ENCODE measurements around the gene FOXC2.

FOXC2 gene

DNA sequence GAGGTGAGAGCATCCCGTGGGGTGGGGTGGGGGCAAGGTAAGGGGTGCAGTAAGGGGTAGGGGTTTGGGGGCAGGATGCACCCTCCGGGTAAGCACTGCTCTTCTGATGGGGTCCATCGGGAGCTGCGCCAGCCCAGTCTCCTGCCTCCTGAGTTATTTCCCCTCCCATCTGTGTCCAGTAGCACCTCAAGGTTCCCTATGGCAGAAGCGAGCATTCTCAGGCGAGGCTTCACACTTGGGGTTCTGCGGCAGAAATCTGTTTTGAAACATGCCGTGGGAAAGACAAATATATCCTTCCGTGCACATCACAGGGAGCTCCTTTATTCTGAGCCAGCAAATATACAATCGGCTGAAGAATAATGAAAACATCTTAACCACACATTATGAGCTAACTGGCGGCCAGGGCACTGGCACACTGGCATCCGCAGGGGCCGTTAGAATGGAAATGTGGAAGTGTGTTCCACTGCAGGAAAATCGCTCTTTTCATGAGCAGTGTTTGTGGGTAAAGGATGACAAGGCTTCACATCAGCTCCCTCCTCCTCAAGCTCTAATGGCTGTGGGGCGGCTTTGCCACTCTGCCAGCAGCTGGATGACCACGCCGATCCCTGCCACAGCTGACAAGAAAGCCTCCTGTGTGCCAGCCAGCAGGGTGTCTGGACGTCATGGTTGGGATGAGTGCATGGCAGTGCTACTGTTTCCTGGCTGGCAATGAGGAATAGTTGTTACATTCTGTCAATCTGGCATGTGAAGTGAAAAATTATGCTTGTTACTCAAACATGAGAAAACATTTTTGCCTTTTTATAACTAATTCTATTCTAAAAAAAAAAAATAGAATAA is 31.6 kb upstream of the FOXC2 start:
- TF ChIP-seq, protein P1, sequence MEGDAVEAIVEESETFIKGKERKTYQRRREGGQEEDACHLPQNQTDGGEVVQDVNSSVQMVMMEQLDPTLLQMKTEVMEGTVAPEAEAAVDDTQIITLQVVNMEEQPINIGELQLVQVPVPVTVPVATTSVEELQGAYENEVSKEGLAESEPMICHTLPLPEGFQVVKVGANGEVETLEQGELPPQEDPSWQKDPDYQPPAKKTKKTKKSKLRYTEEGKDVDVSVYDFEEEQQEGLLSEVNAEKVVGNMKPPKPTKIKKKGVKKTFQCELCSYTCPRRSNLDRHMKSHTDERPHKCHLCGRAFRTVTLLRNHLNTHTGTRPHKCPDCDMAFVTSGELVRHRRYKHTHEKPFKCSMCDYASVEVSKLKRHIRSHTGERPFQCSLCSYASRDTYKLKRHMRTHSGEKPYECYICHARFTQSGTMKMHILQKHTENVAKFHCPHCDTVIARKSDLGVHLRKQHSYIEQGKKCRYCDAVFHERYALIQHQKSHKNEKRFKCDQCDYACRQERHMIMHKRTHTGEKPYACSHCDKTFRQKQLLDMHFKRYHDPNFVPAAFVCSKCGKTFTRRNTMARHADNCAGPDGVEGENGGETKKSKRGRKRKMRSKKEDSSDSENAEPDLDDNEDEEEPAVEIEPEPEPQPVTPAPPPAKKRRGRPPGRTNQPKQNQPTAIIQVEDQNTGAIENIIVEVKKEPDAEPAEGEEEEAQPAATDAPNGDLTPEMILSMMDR (IDR thresholded peaks at IDR 0.05; ENCODE audit: low read depth, low read length) = no peak
- DNase-seq = no peak
- peaks cover 7% of the 10 kb centered on the region for H3K36me3 ChIP-seq

DNA sequence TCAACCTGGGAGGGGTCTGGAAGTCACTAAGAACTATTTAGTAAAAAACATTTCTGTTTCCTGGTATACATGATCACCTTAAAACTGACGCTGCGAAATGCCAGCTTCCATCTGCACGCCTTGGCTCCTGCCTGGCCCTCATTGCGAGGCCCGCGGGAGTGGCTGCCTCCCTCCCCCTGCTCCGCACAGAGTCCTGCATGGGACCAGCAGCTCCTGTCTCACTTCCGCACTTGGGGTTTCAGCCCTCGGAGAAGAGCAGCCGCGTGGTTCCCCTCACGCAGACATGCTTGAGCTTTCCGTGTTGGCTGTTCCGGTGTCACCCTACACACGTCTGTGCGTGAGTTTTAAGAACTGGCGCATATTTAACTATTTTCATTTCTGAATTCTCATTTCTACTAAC is 30.0 kb upstream of the FOXC2 start:
- TF ChIP-seq, protein P1 (IDR thresholded peaks at IDR 0.05; ENCODE audit: low read depth, low read length) = no peak
- peaks cover 18% of the 10 kb centered on the region for H3K36me3 ChIP-seq

More for the DNA sequence above, 31.6 kb upstream of the FOXC2 start:
- H3K4me1 ChIP-seq = no peaks in the 10 kb centered on the region
- no peaks in the 10 kb centered on the region for H3K27me3 ChIP-seq
- H3K9me3 ChIP-seq = no peaks in the 10 kb centered on the region
- no peak overlapping the region for H3K4me3 ChIP-seq (ENCODE audit: low read depth, low read length)

DNA sequence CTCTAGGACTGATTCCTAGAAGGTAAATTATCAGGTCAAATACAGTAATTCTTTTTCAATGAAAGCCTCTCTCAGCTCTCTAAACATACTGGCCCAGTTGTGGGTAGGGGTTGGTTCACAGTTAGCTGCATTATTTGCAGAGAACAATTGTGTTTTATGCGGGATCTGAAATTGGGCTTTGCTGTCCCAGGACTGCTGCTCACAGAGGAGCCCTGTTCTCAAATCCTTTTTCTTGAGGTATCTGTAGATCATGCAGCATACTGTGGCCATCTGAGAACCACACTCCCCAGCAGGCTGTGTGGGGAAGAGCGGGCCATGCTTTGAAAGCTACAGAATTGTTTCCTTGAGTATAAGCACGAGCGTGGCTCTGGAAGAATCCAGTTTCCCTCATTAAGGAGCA is 29.1 kb upstream of the FOXC2 start:
- H3K4me1 ChIP-seq = no peaks in the 10 kb centered on the region
- H3K36me3 ChIP-seq = peaks cover 21% of the 10 kb centered on the region
- H3K27me3 ChIP-seq = no peaks in the 10 kb centered on the region
- no peak for DNase-seq
- no peak overlapping the region for H3K4me3 ChIP-seq (ENCODE audit: low read depth, low read length)
- TF ChIP-seq, protein P1 (IDR thresholded peaks at IDR 0.05; ENCODE audit: low read depth, low read length) = no peak
- H3K9me3 ChIP-seq = no peaks in the 10 kb centered on the region

More for the DNA sequence above, 30.0 kb upstream of the FOXC2 start:
- Histone ChIP-seq H3K27me3 (no peaks in the 10 kb centered on the region), H3K4me3 (ENCODE audit: low read depth, low read length) (no peak overlapping the region), H3K9me3 (no peaks in the 10 kb centered on the region), H3K4me1 (no peaks in the 10 kb centered on the region)
- DNase-seq = no peak

DNA sequence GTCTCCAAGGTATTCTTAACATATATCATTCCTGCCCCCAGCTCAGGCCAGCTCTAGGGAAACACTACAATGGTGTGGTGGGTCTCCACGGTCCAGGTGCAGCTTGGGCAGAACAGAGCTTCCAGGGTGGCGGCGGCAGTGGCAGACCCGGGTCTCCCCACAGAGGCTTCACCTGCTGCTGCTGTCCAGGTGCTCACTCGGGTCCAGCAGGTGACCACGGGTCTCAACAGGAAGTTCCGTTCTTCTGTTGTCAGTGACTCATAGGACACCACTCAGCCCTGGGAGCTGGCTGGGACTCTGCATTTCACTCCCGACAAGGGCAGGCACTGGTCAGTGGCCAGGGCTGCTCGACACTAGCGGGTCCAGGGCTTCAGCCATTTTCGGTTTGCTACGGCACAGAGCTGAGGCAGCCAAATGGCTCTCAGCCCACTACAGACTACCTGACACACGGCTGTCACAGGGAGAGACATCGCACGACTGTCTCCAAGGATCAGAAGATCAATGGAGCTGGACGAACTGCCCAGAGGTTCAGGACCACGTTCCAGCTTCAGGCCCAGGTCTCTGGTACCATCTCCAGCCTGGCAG is 28.3 kb upstream of the FOXC2 start:
- Histone ChIP-seq H3K36me3 (peaks cover 23% of the 10 kb centered on the region), H3K4me3 (ENCODE audit: low read depth, low read length) (no peak overlapping the region), H3K27me3 (no peaks in the 10 kb centered on the region), H3K9me3 (no peaks in the 10 kb centered on the region), H3K4me1 (no peaks in the 10 kb centered on the region)
- DNase-seq = no peak
- TF ChIP-seq, protein P1 (IDR thresholded peaks at IDR 0.05; ENCODE audit: low read depth, low read length) = no peak

DNA sequence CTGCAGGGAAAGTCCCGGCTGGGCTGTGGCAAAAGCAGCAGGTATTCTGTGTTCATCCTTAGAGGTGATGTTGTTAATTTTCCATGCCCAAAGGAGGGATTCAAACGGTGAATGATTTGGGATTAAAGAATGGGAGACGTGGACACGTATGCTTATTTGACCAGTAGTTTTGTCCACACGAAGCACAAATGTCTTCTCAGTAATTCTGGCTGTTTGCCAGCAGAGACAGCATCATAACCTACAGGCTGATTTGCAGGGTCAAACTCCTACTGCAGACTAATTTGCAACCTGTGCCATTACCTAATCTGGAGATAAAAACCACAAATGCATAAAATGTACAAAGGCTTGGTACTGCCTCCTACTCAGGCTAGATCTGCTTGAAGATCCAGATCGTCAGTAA is 25.7 kb upstream of the FOXC2 start:
- DNase-seq = no peak
- no peaks in the 10 kb centered on the region for H3K27me3 ChIP-seq
- TF ChIP-seq, protein P1 (IDR thresholded peaks at IDR 0.05; ENCODE audit: low read depth, low read length) = no peak
- no peaks in the 10 kb centered on the region for H3K9me3 ChIP-seq
- H3K4me3 ChIP-seq (ENCODE audit: low read depth, low read length) = no peak overlapping the region
- no peaks in the 10 kb centered on the region for H3K4me1 ChIP-seq
- peaks cover 27% of the 10 kb centered on the region for H3K36me3 ChIP-seq

DNA sequence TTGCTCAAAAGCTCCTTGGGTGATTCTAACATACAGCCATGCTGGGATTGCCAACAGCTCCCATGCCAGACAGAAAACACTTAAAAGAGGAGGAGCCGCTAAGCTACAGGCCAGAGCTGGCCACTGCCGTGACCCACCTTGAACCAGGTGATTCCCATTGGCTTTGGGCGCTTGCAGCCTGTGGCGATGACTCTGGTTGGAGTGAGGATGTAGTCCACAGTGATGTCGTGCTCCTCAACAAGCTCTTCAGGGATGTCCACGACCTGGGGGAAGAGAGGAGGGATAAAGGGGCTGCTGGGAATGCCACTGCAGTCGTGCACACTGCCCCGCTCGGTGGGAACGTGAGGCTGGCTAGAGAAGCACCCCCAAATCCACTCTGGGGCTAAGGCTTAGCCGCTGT is 25.1 kb upstream of the FOXC2 start:
- DNase-seq = no peak
- TF ChIP-seq, protein P1 (IDR thresholded peaks at IDR 0.05; ENCODE audit: low read depth, low read length) = no peak
- Histone ChIP-seq H3K4me3 (ENCODE audit: low read depth, low read length) (no peak overlapping the region), H3K4me1 (no peaks in the 10 kb centered on the region), H3K36me3 (peaks cover 27% of the 10 kb centered on the region), H3K9me3 (no peaks in the 10 kb centered on the region), H3K27me3 (no peaks in the 10 kb centered on the region)
